ENCODE measurements around the gene BTBD1.

DNA sequence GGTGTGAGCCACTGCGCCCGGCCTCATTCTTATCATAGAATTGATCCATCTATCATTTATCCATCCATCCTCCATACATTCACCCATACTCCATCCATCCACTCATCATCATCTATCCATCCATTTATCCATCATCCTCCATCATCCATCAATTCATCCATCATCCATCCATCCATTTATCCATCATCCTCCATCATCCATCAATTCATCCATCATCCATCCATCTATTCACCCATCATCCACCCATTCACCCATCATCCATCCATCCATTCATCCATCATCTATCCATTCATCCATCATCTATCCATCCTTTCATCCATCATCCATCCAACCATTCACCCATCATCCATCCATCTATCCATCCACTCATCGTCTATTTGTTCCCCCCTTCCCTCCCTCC is 44.1 kb upstream of the BTBD1 start:
- no peak for TF ChIP-seq EZH2 (IDR thresholded peaks at IDR 0.05; ENCODE audit: borderline replicate concordance, low read depth, low read length, severe bottlenecking)
- TF ChIP-seq, protein P1, sequence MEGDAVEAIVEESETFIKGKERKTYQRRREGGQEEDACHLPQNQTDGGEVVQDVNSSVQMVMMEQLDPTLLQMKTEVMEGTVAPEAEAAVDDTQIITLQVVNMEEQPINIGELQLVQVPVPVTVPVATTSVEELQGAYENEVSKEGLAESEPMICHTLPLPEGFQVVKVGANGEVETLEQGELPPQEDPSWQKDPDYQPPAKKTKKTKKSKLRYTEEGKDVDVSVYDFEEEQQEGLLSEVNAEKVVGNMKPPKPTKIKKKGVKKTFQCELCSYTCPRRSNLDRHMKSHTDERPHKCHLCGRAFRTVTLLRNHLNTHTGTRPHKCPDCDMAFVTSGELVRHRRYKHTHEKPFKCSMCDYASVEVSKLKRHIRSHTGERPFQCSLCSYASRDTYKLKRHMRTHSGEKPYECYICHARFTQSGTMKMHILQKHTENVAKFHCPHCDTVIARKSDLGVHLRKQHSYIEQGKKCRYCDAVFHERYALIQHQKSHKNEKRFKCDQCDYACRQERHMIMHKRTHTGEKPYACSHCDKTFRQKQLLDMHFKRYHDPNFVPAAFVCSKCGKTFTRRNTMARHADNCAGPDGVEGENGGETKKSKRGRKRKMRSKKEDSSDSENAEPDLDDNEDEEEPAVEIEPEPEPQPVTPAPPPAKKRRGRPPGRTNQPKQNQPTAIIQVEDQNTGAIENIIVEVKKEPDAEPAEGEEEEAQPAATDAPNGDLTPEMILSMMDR (IDR thresholded peaks at IDR 0.05; ENCODE audit: borderline replicate concordance, extremely low read depth, low read length, poor library complexity, severe bottlenecking), result no peak
